Measurements from ENCODE around the gene MSANTD4.
"Not testable (repeated sequence)": the region's sequence is repeated elsewhere in the genome, so short reads cannot be mapped to it uniquely, and the experiment has no call there.

MSANTD4 gene

GRCh38 chr11:106017093-106017492 lies 4.9 kb downstream of the MSANTD4 start:
- no peak for DNase-seq
- in situ Hi-C loops (cut with MboI; ENCODE audit: low pct_unique_long_range_greater_than_20kb, low sequenced_read_pairs): no loop called here

GRCh38 chr11:106015066-106015465 lies 7.0 kb downstream of the MSANTD4 start:
- in situ Hi-C loops (cut with MboI; ENCODE audit: low pct_unique_long_range_greater_than_20kb, low sequenced_read_pairs): no loop called here
- DNase-seq: no peak

GRCh38 chr11:106014620-106015019 lies 7.4 kb downstream of the MSANTD4 start:
- in situ Hi-C loops (cut with MboI; ENCODE audit: low pct_unique_long_range_greater_than_20kb, low sequenced_read_pairs): no loop called here
- DNase-seq: no peak

DNA sequence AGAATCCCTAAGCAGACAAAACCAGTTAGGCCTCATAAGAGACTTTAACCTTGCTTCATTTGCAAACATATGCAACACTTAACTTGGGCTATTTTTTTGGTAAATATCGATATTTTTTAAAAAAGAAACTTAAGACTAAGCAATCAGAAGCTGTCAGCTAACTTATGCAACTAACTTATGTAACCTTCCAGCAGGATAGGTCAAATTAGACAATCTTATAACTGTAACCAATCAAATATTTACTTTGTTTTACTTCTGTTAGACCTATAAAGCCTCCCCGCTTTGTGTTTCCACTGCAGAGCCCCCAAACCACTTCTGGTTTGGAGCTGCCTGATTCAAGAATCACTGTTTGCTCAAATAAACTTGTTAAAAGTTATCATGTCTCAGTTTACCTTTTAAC lies 8.0 kb downstream of the MSANTD4 start:
- in situ Hi-C loops (cut with MboI; ENCODE audit: low pct_unique_long_range_greater_than_20kb, low sequenced_read_pairs): no loop called here
- no peak for DNase-seq

GRCh38 chr11:106012744-106013143 lies 9.3 kb downstream of the MSANTD4 start:
- in situ Hi-C loops (cut with MboI; ENCODE audit: low pct_unique_long_range_greater_than_20kb, low sequenced_read_pairs): no loop called here
- DNase-seq: no peak

GRCh38 chr11:106011481-106011880 lies 10.6 kb downstream of the MSANTD4 start:
- in situ Hi-C loops (cut with MboI; ENCODE audit: low pct_unique_long_range_greater_than_20kb, low sequenced_read_pairs): no loop called here
- DNase-seq: no peak

- in situ Hi-C loops (cut with MboI; ENCODE audit: low pct_unique_long_range_greater_than_20kb, low sequenced_read_pairs); DNase-seq: not testable (repeated sequence)
Observed at GRCh38 chr11:106003094-106003493, 18.9 kb downstream of the MSANTD4 start.

DNA sequence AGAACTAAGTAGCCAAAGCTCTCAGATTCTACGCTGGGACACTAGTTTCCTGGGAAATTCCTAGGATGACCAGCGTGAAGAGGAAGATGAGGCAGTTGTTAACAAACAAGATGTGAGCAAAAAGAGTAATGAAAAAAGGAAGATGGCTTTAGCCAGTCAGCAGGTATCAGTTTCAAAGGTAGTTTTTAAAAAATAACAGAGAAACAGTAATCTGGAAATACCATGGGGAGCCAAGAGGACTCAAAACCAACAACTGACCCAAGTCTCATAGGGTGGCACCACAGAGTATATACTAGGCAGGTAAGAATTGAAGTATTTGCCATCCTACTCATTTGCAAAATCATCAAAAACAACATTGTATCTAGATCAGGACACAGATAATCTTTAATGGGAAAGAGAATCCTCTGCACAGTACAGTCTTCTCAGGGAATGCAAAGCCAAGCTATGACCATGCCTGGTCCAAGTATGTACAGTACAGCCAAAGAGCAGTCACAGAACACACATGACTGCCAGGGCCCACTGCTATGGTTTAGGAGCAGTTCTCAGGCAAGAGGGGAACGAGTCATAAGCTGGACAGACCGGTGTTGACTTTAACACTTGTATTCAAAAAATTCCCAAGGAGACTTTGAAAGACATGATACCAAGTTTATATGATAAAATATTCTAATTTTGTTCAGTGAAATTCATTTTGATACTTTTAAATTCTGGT lies 20.6 kb downstream of the MSANTD4 start:
- in situ Hi-C loops (cut with MboI; ENCODE audit: low pct_unique_long_range_greater_than_20kb, low sequenced_read_pairs): no loop called here
- DNase-seq: no peak

GRCh38 chr11:105991888-105992287 lies 30.2 kb downstream of the MSANTD4 start:
- no peak for DNase-seq
- in situ Hi-C loops (cut with MboI; ENCODE audit: low pct_unique_long_range_greater_than_20kb, low sequenced_read_pairs): no loop called here

DNA sequence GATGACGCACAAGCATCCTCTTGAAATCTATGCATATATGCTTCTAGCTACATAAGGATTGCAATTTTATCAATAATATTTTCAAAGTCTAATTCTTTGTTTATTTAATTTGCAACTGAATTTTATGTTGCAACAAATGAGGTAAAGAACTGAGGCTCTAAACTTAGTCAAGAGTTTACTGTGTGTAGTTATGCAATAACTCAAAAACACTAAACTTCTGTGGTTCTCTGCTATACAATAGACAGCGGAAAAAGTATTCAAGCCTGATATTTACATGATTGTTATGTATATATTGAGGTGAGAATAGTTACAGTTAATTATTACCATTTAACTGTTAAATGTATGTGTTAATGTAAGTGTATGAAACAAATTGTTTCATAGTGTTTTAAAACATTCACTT lies 32.9 kb downstream of the MSANTD4 start:
- DNase-seq: no peak
- in situ Hi-C loops (cut with MboI; ENCODE audit: low pct_unique_long_range_greater_than_20kb, low sequenced_read_pairs): no loop called here

- in situ Hi-C loops (cut with MboI; ENCODE audit: low pct_unique_long_range_greater_than_20kb, low sequenced_read_pairs): no loop called here
- DNase-seq: no peak
Observed at GRCh38 chr11:105988197-105988596, 33.8 kb downstream of the MSANTD4 start.

DNA sequence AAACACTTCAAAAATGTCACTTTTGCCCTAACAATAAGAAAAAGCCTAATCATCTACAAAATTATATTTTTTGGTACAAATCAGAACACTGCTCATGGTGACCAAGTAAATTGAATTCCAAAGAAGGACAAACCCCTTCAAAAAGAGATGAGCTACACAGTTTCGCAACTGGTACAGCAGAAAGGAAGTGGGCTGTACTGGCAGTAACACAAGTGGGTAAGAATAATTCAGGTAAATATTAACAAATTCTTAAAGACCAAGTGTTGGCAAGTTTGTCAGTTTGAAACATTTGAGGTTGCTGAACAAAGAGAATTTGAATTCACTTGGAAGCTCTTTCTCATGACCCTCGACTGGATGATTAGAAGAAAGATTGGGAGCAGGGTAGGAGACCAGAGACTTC lies 35.5 kb downstream of the MSANTD4 start:
- DNase-seq: no peak
- in situ Hi-C loops (cut with MboI; ENCODE audit: low pct_unique_long_range_greater_than_20kb, low sequenced_read_pairs): no loop called here

DNA sequence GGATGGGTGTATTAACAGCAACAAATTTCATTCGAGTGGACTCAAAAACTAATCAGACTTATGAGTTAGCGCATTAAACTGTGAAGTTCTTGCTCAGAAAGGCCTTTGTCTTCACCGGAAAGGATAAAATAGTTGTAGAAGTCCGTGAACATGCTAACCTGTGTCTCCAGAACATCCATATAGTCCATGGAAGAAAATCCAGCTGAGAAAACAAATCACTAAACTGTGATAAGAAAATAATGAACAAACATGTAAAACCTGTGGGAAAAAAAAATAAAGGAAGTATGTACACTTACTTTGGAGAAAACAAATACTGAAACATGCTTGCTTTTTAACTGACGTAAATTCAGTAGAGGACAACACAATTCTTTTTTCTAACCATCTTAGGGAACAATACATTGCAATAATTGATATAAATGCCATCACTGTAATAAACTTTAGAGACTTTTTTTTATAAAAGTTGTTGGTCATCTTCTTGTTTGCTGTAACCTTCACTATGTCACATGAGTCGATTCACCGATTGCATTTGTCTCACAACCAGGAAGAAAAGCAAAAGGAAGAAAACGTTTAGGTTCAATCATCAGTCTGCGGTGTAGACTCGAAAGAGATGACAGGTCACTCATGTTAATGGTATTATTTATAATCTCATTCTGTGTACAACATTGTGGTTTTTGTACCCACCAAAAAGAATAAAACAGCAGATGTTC lies 41.9 kb downstream of the MSANTD4 start:
- in situ Hi-C loops (cut with MboI; ENCODE audit: low pct_unique_long_range_greater_than_20kb, low sequenced_read_pairs): no loop called here
- DNase-seq: no peak

- in situ Hi-C loops (cut with MboI; ENCODE audit: low pct_unique_long_range_greater_than_20kb, low sequenced_read_pairs): no loop called here
- DNase-seq: no peak
Observed at GRCh38 chr11:105975128-105975527, 46.9 kb downstream of the MSANTD4 start.

GRCh38 chr11:105969756-105970155 lies 52.3 kb downstream of the MSANTD4 start:
- no peak for DNase-seq
- in situ Hi-C loops (cut with MboI; ENCODE audit: low pct_unique_long_range_greater_than_20kb, low sequenced_read_pairs): no loop called here

DNA sequence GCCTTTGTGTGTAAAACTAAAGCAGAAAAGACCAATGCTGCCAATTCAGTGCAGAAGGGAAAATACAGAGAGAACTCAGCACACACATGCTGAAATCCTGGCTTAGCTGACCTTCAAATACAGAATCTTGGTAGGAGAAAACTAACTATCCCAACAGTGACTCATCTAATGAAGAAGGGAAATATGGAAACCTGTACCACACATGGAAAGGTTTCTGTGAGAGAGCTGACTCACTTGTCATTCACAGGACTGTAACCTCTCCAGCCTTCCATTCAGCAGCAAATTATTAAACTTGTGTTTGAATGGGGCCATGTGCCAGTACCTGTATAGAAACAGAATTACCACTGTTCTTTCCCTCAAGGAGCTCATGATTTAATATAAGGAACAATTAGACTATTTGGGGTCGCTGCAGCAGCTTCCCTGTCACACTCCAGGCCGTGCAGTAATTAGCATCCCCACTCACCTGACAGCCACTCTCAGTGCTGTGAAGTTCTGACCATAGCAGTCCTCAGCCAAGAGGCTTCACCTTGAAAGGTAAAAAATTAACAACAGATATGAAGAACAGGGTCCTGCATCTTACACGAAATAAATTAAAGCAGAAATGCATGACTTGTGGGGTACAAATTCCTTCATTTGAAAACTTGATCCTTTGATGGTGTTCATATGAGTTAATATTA lies 53.9 kb downstream of the MSANTD4 start:
- DNase-seq: no peak
- in situ Hi-C loops (cut with MboI; ENCODE audit: low pct_unique_long_range_greater_than_20kb, low sequenced_read_pairs): no loop called here

DNA sequence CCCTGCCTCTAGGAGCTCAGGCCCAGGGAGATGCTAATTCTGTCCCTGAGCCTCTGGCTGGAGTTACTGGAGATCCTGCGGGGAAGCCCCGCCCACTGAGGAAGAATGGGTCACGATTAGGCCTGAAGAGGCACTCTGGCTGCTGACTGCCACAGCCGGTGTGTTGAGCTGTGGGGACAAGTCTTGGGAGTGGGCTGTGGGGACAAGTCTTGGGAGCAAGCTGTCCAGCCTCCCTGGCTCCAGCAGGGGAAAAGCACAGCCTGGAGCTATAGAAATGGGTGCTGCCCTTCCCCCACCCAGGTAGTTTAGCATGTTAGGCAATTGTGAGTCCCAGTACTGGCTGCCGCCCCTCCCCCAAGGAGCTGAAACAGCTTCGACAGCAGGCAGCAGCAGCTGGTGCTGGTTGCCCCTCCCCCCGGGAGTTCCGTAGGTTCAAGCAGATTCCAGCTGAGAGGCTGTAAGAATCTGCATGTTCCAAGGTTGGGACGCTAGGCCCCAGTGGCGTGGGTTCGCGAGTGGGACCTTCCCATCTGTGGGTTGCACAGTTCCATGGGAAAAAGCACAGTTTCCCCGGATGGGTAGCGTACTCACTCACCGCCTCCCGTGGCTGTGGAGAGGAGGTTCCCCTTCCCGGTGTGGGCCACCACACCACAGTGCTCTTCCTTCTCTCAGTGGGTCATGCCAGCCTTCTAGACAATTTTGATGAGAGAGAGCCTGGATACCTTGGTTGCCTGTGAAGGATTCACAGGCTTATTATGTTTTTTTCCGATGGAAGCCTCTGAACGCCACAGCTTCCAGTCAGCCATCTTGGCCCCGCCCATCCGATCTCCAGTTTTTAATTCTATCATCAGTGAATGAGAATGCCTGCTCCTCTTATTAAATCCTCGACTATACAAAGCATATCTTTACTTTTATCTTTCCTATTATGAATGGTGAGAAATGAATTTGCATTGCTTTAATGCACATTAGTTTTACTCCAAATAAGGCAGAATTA lies 61.5 kb downstream of the MSANTD4 start:
- DNase-seq: no peak
- in situ Hi-C loops (cut with MboI; ENCODE audit: low pct_unique_long_range_greater_than_20kb, low sequenced_read_pairs): no loop called here
